DOHH2 (cell line): ENCODE measurements around the gene GRID2.

Experiments
- CTCF ChIP-seq: fragments of 200-600 bp; sonication (generic); IDR thresholded peaks from one replicate; pipeline ENCODE4 v1.5.1; 2014; ENCODE audit warnings: antibody characterized with exemption, mild to moderate bottlenecking, low read depth, low read length; ENCODE audit not compliant: poor library complexity, severe bottlenecking
- EZH2phosphoT487 ChIP-seq: fragments of 200-600 bp; sonication (generic); IDR thresholded peaks from 2 replicates; pipeline ENCODE4 v1.6.1; 2017; ENCODE audit warnings: borderline replicate concordance, mild to moderate bottlenecking, antibody characterized with exemption, low read length, moderate library complexity, mixed read lengths

GRCh38 chr4:93730760-93731159 is 1427.0 kb downstream of the GRID2 start:
- no peak for TF ChIP-seq CTCF
- no peak for TF ChIP-seq EZH2phosphoT487
